ENCODE data around the gene NRN1L.
"Not testable (repeated sequence)": the region's sequence is repeated elsewhere in the genome, so short reads cannot be mapped to it uniquely, and the experiment has no call there.

The NRN1L gene

GRCh38 chr16:67860589-67861398 lies 23.9 kb upstream of the NRN1L start:
- peak; percentile 59 for DNase-seq (ENCODE audit: low read depth, low spot score)

- DNase-seq (ENCODE audit: low read depth, low spot score) = no peak
Measured at GRCh38 chr16:67861877-67862276, 22.8 kb upstream of the NRN1L start.

- no peak for DNase-seq (ENCODE audit: low read depth, low spot score)
Measured at GRCh38 chr16:67862623-67863583, 21.8 kb upstream of the NRN1L start.

GRCh38 chr16:67864044-67864443 lies 20.6 kb upstream of the NRN1L start:
- DNase-seq (ENCODE audit: low read depth, low spot score) = not testable (repeated sequence)

- DNase-seq (ENCODE audit: low read depth, low spot score) = no peak
Measured at GRCh38 chr16:67864594-67864993, 20.1 kb upstream of the NRN1L start.

- DNase-seq (ENCODE audit: low read depth, low spot score) = peak; percentile 60
Measured at GRCh38 chr16:67865318-67865717, 19.4 kb upstream of the NRN1L start.

- no peak for DNase-seq (ENCODE audit: low read depth, low spot score)
Measured at GRCh38 chr16:67868290-67868689, 16.4 kb upstream of the NRN1L start.

- no peak for DNase-seq (ENCODE audit: low read depth, low spot score)
Measured at GRCh38 chr16:67869653-67870052, 15.0 kb upstream of the NRN1L start.

GRCh38 chr16:67871256-67871655 lies 13.4 kb upstream of the NRN1L start:
- no peak for DNase-seq (ENCODE audit: low read depth, low spot score)

- DNase-seq (ENCODE audit: low read depth, low spot score) = no peak
Measured at GRCh38 chr16:67872131-67872630, 12.5 kb upstream of the NRN1L start.

GRCh38 chr16:67872631-67873434 lies 11.9 kb upstream of the NRN1L start, which contains the start of gene EDC4:
TSS of gene EDC4 (plus strand) at chr16:67873052. CDS start at chr16:67873262, 210 bp downstream.
- DNase-seq (ENCODE audit: low read depth, low spot score) = peak; percentile 81

GRCh38 chr16:67873435-67874370 lies 11.0 kb upstream of the NRN1L start:
- no peak for DNase-seq (ENCODE audit: low read depth, low spot score)

- no peak for DNase-seq (ENCODE audit: low read depth, low spot score)
Measured at GRCh38 chr16:67874372-67874771, 10.3 kb upstream of the NRN1L start.

GRCh38 chr16:67877064-67877463 lies 7.6 kb upstream of the NRN1L start:
- DNase-seq (ENCODE audit: low read depth, low spot score) = no peak

GRCh38 chr16:67878232-67878631 lies 6.5 kb upstream of the NRN1L start:
- no peak for DNase-seq (ENCODE audit: low read depth, low spot score)

- DNase-seq (ENCODE audit: low read depth, low spot score) = no peak
Measured at GRCh38 chr16:67878846-67879245, 5.8 kb upstream of the NRN1L start.

GRCh38 chr16:67879462-67879861 lies 5.2 kb upstream of the NRN1L start:
- no peak for DNase-seq (ENCODE audit: low read depth, low spot score)

GRCh38 chr16:67879936-67880335 lies 4.7 kb upstream of the NRN1L start:
- DNase-seq (ENCODE audit: low read depth, low spot score) = no peak

- no peak for DNase-seq (ENCODE audit: low read depth, low spot score)
Measured at GRCh38 chr16:67880584-67880983, 4.1 kb upstream of the NRN1L start.

- no peak for DNase-seq (ENCODE audit: low read depth, low spot score)
Measured at GRCh38 chr16:67881621-67882161, 3.0 kb upstream of the NRN1L start.

Data from ELF-1 (cell line).